Activated CD8-positive, alpha-beta memory T cell treated with anti-CD3 and anti-CD28 coated beads, Interleukin-2, amount 50 U/mL, for 1 hour (primary cell): ENCODE results near the gene PSD4.

Experiments used
- DNase-seq: peaks from one replicate; pipeline ENCODE4 v3.0.0-alpha.2; 2020; ENCODE audit errors: extremely low read depth

Gene PSD4

GRCh38 chr2:113221846-113222245 is 48.1 kb downstream of the PSD4 start:
- no peak for DNase-seq

- DNase-seq, result no peak
These were observed 50.0 kb downstream of the PSD4 start for GRCh38 chr2:113223813-113224212.

DNA sequence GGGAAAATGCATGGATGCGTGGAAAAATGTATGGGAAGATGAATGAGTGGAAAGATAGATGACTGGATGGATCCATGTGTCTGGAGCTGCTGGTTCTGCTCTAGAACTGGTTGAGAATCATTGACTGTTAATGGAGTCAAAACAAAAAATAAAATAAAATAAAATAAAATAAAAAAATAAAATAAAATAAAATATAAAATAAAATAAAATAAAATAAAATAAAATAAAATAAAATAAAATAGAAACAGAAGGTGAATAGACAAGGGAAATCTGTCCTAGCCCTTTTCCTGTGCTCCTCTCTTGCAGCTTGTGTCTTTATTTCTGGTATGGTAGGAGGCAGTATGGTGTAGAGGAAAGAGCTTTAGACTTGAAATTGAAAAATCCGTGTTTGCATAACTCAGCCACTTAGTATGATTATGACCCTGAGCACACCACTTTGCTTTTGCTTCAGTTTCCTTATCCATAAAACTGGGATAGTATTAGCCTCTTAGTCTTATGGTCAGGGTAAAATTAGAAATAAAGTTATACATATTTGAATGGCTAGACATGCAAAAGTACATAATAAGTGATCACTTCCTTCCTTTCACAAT is 51.0 kb downstream of the PSD4 start:
- DNase-seq, result no peak

GRCh38 chr2:113225263-113226259 is 51.8 kb downstream of the PSD4 start:
- DNase-seq, result no peak

- no peak for DNase-seq
These were observed 52.7 kb downstream of the PSD4 start for GRCh38 chr2:113226462-113226861.

GRCh38 chr2:113227290-113227689 is 53.5 kb downstream of the PSD4 start:
- no peak for DNase-seq

GRCh38 chr2:113227698-113228097 is 53.9 kb downstream of the PSD4 start:
- no peak for DNase-seq

GRCh38 chr2:113228351-113228750 is 54.6 kb downstream of the PSD4 start:
- no peak for DNase-seq

DNA sequence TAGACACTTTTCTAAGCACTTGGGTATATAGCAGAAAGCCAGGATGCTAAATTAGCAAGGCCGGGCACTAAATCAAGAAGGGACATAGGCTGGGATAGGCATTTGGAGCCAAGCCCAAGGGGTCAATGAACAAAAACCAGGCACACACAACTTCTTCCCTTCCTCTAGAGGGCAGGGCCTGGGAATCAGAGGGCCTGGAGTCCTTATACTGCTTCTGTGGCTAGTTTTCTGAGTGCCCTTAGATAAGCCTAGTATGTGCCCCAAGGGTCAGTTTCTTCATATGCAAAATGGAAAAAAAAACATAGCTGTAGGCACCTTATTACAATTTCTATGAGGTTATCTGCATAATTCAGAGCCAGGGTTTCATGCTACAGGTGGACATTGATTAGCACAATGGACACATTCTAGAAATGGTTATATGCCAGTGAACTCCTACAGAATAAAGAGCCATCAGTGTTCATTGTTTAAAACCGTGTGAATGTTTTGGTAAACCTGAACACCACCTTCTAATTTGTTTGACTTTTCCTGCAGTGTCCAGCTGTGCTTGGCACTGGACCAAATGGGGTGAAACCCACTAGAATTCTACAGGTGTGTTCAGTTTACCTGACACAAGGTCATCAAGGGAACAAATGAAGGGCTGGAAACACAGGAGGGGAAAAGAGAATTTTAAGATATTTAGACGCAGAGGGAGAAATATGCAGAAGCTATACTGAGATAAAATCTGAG is 55.4 kb downstream of the PSD4 start:
- no peak for DNase-seq

- no peak for DNase-seq
These were observed 56.0 kb downstream of the PSD4 start for GRCh38 chr2:113229795-113230194.

DNA sequence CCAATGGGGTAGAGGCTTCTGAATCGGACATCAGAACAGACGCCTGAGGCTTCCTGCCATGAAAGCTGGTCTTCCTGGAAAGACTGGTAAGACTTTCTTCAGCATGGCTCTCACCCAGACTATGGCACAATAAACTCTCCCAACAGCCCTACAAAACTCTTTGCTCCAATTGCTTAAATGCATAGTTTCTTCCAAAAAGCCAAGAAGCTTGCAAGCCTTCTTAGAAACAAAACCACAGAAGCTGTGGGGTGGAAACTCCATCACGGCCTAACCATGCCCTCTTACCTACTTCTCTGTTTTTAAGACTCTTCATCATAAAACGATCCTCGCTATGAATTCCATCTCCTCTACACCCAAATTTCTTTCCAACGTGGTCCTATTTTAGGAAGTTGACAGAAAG is 56.8 kb downstream of the PSD4 start:
- DNase-seq, result no peak

GRCh38 chr2:113231064-113231463 is 57.3 kb downstream of the PSD4 start:
- no peak for DNase-seq

DNA sequence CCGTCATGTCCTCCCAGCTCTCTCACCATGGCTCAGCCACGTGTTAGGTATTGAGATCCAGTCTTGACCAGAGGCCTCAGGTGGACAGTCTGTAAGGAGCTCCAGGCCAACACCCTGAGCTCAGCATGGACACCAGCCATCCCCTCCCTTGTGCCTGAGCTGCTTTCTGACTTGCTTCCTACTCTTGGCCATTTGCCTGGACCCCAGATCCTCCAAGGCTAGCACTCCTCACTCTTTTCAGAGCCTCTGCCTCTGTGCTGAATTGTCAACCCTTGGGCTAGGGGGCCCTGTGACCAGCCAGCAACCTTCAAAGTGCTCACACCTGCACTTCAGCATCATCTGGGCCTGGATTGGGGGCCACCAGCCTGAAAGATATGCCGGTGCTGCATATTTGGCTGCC is 58.4 kb downstream of the PSD4 start:
- no peak for DNase-seq

DNA sequence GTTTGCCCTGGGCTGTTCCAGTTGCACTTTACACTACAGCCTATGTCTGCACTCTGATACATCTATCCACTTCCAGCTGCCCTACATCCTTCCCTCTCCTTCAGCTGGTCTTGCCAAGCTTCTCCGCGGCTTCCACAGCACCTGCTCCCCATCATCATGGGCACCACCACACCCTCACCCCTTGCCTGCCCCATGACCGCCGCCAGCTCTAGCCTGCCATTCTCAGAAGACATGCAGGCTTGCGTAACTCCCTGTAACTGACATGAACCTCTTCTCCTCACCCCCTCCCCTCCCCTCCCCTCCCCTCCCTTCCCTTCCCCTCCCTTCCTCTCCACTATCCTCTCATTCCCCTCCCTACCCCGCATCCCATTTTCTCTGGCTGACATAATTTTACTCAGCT is 59.0 kb downstream of the PSD4 start:
- no peak for DNase-seq

GRCh38 chr2:113233593-113234550 is 60.1 kb downstream of the PSD4 start:
- DNase-seq, result no peak

GRCh38 chr2:113234721-113235346 is 61.1 kb downstream of the PSD4 start:
- no peak for DNase-seq

GRCh38 chr2:113235347-113236226 is 61.8 kb downstream of the PSD4 start:
- DNase-seq, result peak; percentile 20

DNA sequence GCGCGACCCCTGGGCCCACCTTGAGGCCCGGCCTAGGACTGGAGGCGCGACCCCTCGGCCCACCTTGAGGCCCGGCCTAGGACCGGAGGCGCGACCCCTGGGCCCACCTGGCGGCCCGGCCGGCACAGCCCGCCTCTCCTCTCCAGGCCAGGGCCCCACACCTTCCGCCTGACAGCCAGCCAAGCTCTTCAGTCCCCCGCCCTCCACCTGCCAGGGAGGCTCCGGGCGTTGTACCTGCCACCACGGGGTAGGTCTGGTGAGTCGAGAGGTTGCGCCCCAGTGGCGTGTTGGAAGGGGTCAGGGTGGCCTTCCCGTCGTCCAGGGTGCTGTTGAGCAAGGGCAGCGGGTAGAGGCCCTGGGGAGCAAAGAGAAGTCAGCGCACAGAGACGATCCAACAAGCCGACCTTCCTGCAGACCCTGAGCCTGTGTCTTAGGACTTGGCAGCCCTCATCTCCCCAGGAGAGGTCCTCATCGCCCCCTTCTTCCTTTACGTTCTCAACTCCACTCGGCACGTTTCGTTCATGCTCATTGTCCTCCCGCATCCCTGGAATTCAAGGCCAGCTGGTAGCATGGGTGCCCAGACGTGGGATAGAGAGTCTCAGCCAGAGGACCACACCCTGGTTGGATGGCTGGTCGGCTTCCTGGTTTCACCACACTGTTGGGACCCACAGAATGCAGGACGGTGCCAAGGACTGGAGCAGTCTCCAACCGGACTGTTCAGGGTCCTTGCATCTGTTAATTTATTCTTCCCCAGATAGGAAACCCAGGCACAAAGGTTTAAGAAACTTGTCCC is 62.8 kb downstream of the PSD4 start:
- DNase-seq, result no peak

GRCh38 chr2:113237604-113238160 is 63.9 kb downstream of the PSD4 start:
- no peak for DNase-seq
